Central memory CD8-positive, alpha-beta T cell (primary cell): Measurements from ENCODE around the gene RFC2.

Experiments used
- ATAC-seq: fragments of 150-1000 bp; cut with Tn5 transposase; replicated peaks from 2 replicates; pipeline ENCODE4 v1.10.0; 2022; ENCODE audit warnings: mild to moderate bottlenecking, moderate FRiP score, moderate number of reproducible peaks; ENCODE audit not compliant: poor library complexity, severe bottlenecking; ENCODE audit errors: extremely low read depth
- DNase-seq, 2 donors: peaks; one replicate each; pipeline ENCODE4 v3.0.0; 2021; ENCODE audit warnings: low spot score in 2 of 2
- H3K27ac Mint-ChIP-seq: one replicate; pipeline ENCODE4 v1.8.0; 2022; ENCODE audit warnings: low read depth, mild to moderate bottlenecking, moderate library complexity, mixed read lengths
- H3K27me3 Mint-ChIP-seq: one replicate; pipeline ENCODE4 v1.8.0; 2022; ENCODE audit warnings: mixed read lengths
- H3K36me3 Mint-ChIP-seq: one replicate; pipeline ENCODE4 v1.8.0; 2022; ENCODE audit warnings: mild to moderate bottlenecking, moderate library complexity, mixed read lengths; ENCODE audit not compliant: insufficient read depth
- H3K4me1 Mint-ChIP-seq: one replicate; pipeline ENCODE4 v1.8.0; 2022; ENCODE audit warnings: mixed read lengths
- H3K4me3 Mint-ChIP-seq: one replicate; pipeline ENCODE4 v1.8.0; 2022; ENCODE audit warnings: mild to moderate bottlenecking, moderate library complexity, mixed read lengths
- H3K9me3 Mint-ChIP-seq: one replicate; pipeline ENCODE4 v1.8.0; 2022; ENCODE audit warnings: mixed read lengths

Gene RFC2

DNA sequence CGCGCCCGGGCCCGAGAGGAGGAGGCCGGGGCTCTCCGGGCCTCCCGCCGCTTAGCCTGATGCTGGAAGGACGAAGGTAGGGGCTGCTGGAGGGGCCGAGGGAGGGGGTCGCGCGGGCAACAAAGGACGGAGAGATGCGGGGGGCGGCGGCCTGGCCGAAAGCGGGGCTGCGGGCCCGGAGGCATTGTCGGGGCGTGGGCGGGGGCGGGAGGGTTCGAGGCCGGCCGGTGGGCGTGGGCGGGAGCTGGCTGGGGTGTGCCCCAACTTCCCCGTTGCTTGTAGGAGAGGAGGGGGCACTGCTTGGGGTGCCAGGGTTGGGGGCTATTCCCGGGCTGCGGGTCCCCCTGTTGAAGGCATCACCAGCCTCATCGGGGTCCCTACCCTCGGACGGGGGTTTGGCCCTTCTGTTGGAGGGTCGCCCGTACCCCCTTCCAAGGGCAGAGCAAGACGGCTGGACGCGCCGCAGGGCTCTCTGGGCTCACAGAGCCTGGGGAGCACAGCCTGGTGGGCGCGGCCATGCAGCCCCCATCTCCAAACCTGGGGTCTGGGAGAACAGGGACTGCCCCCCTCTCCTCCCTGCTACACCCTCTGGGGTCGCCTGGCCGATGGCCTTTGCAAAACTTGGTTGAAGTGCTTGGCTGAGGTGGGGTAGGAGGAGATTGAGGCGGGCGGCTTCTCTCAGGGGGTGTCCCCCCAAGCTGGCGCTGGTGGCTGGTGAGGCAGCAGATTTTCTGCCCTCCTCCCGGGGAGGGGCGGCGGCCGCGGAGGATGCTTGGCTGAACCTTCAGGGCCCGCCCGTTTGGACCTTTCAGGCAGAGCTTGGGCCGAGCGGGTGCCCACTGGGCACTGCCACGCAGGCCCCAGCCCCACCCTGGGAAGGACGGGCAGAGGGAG, 35.7 kb upstream of the RFC2 start:
- H3K9me3 Mint-ChIP-seq: no peaks in the 10 kb centered on the region
- DNase-seq: peak; percentile 26 to 35
- no peaks in the 10 kb centered on the region for H3K36me3 Mint-ChIP-seq
- peak; percentile 49 for ATAC-seq
- H3K4me1 Mint-ChIP-seq: peaks cover 30% of the 10 kb centered on the region
- no peaks in the 10 kb centered on the region for H3K27me3 Mint-ChIP-seq
- H3K27ac Mint-ChIP-seq: no peak overlapping the region
- peak overlapping the region; percentile 79 for H3K4me3 Mint-ChIP-seq

DNA sequence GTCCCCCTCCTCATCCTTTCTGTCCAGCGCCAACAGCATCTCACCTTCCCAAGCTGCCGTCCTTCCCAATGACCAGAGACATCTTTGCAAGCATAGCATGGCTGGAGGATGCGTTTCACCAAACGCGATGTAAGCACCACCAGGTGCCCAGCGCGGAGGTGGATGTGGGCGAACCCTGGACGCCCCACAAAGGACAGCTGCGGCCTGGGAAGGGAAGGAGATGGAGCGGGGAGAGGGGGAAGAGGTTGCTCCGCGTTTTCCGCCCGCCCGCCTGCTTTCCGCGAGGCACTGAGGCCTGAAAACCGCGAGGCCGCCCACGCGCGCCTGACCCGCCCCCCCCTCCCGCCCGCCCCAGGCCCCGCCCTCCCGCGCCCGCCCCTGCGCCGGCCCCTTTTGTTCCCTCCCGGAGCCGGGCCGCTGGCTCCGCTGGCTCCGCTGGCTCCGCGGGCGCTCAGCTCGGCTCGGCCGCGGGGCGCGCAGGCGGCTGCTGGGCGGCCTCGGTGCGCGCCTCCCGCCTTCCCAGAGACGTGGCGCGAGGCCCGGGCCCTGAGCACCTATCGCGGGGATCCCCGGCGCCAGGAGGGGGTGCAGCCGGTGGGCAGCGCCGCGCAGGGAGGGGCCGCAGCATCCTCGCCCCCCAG, 34.9 kb upstream of the RFC2 start, which contains the start of gene CLIP2:
TSS of gene CLIP2 (plus strand) at position 390 of the 641 bp plus-strand sequence. CDS start 28,140 bp downstream, outside the sequence.
- DNase-seq (peak; percentile 37 to 45), ATAC-seq (peak; percentile 73)
- H3K4me3 Mint-ChIP-seq: peak within 1 kb of the TSS; percentile 79
- no peaks in the 10 kb centered on the region for H3K27me3 Mint-ChIP-seq
- H3K4me1 Mint-ChIP-seq: peaks cover 30% of the 10 kb centered on the region
- H3K36me3 Mint-ChIP-seq: no peaks in the 10 kb centered on the region
- no peaks in the 10 kb centered on the region for H3K9me3 Mint-ChIP-seq
- H3K27ac Mint-ChIP-seq: peak within 1 kb of the TSS; percentile 67

DNA sequence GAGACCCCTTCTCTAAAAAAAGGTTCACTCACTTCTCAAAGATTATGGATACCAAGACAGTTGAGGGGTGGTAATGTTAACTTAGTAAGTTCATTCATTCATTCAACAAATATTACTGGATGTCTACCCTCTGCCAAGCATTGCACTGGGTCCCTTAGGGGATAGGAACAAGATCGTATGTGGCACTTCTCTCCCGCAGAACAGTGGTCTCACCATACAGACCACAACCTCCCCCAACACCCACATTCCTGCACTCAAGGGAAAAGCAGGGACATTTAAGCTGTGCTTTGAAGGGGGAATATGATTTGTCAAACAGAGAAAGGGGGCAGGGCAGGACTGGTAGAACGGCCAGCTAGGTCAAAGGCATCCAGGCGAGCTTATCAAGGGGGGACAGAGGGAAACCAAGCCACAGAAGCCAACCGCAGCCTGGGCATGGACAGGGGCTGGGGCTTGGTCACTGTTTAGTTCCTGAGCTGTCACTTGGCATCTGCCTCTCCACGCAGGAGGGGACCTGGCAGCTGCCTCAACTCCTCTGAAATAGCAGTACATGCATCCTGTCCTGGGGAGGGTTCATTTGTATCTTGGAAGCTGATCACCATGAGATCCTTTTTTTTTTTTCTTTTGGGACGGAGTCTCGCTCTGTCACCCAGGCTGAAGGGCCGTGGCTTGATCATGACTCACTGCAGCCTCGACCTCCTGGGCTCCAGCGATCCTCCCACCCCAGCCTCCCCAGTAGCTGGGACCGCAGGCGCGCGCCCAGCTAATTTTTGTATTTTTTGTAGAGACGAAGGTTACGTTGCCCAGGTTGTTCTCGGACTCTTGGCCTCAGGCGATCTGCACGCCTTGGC, 34.1 kb upstream of the RFC2 start:
- Mint-ChIP-seq H3K4me1 (peaks cover 27% of the 10 kb centered on the region), H3K27ac (peak overlapping the region; percentile 67), H3K9me3 (no peaks in the 10 kb centered on the region), H3K27me3 (peaks cover 8% of the 10 kb centered on the region), H3K36me3 (no peaks in the 10 kb centered on the region), H3K4me3 (peak overlapping the region; percentile 79)
- DNase-seq: no peak
- no peak for ATAC-seq

DNA sequence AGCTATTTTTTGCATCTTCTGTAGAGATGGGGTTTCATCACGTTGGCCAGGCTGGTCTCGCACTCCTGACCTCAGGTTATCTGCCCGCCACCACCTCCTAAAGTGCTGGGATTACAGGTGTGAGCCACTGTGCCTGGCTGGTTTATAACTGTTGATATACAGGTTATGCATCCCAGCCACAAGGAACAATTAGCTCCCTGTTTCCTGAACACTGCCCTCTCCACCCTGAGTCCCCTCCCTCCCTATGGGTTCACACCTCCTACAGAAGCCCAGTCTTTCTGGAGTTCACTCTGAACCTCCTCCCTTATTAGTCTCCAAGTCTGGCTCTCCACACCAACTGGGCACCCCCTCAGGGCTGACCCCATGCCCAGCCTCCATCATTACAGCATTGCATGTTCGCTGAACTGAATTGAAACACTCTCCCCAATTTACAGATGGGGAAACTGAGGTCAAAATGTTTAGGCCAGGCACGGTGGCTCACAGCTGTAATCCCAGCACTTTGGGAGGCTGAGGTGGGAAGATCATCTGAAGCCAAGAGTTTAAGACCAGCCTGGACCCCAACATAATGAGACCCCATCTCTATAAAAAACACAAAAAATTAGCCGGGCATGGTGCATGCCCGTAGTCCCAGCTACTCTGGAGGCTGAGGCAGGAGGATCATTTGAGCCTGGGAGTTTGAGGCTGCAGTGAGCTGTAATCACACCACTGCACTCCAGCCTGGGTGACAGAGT, 33.3 kb upstream of the RFC2 start:
- H3K27ac Mint-ChIP-seq: no peak overlapping the region
- H3K27me3 Mint-ChIP-seq: peaks cover 12% of the 10 kb centered on the region
- H3K4me1 Mint-ChIP-seq: peaks cover 21% of the 10 kb centered on the region
- H3K9me3 Mint-ChIP-seq: no peaks in the 10 kb centered on the region
- peak overlapping the region; percentile 79 for H3K4me3 Mint-ChIP-seq
- H3K36me3 Mint-ChIP-seq: no peaks in the 10 kb centered on the region
- DNase-seq (no peak), ATAC-seq (no peak)

DNA sequence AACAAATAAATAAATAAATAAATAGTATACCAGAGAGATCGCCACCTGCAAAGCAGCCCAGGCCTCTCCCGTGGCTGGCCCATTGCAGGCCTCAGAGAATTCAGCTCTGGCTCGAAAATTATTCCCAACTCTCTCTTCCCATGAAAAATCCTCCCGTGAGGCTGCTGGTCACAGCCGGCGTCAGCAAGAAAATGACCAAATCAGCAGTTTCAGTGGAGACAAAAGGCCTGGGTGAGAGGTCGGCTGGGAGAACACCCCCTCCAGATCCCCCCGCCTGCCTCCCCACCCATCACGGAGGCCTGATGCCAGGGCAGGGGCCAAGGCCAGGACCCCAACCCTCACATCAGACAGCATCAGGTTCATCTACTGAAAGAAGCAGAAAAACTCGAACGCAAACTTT, 31.9 kb upstream of the RFC2 start:
- DNase-seq (no peak), ATAC-seq (no peak)
- peaks cover 12% of the 10 kb centered on the region for H3K27me3 Mint-ChIP-seq
- no peaks in the 10 kb centered on the region for H3K9me3 Mint-ChIP-seq
- H3K4me3 Mint-ChIP-seq: no peak overlapping the region
- H3K4me1 Mint-ChIP-seq: peaks cover 21% of the 10 kb centered on the region
- H3K27ac Mint-ChIP-seq: no peak overlapping the region
- no peaks in the 10 kb centered on the region for H3K36me3 Mint-ChIP-seq

DNA sequence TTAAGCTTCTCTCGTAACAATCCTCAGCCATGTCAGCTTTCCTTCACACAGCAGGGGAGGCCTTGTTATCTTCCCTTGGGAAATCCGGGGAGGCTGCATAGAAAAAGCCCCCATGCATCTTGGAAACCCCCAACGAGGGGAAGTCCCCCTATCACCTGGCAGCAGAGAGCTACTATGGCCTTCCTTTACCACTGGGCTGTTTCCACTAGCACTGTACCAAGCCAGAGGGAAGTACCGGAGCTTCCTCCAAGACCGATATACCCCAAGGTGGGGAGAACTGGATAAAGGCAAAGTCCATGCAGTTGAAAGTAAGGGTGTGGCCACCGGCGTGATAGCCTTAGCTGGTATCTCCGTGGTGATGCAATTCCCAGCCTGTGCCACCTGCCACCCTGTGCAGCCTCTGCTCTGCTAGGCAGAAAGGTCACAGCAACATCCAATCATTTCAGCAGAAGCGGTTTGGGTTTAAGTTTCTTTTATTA, 30.6 kb upstream of the RFC2 start:
- H3K4me3 Mint-ChIP-seq: no peak overlapping the region
- no peaks in the 10 kb centered on the region for H3K36me3 Mint-ChIP-seq
- no peak for DNase-seq
- H3K4me1 Mint-ChIP-seq: peaks cover 14% of the 10 kb centered on the region
- ATAC-seq: no peak
- H3K9me3 Mint-ChIP-seq: no peaks in the 10 kb centered on the region
- H3K27ac Mint-ChIP-seq: no peak overlapping the region
- H3K27me3 Mint-ChIP-seq: peaks cover 12% of the 10 kb centered on the region

DNA sequence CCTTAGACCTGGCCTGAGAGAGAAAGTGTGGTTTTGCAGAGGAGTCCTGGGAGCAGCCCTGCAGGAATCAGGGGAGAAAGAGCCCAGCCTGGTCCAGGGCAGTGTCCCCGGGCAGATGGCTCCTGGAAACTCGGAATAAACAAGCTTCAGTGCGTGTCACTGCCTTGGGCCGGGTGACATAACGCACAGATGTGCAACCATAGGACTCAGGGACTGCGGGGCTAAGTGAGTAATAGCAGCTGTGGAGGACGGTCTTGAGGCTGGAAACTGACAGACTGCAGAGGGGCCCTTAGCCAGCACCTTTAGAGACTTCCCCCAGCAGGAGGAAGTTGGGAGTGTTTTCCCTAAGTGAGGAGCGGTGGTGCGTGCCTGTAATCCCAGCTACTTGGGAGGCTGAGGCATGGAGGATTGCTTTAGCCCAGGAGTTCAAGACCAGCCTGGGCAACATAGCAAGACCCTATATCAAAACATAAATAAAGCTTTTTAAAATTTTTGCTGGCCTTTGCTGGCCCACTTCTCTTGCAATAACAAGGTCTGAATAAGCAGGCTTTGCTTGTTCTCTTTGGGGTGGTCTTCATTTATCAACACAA, 29.8 kb upstream of the RFC2 start:
- Mint-ChIP-seq H3K9me3 (no peaks in the 10 kb centered on the region), H3K27ac (no peak overlapping the region), H3K4me1 (peaks cover 11% of the 10 kb centered on the region), H3K4me3 (no peak overlapping the region), H3K27me3 (peaks cover 12% of the 10 kb centered on the region), H3K36me3 (no peaks in the 10 kb centered on the region)
- no peak for DNase-seq
- no peak for ATAC-seq

DNA sequence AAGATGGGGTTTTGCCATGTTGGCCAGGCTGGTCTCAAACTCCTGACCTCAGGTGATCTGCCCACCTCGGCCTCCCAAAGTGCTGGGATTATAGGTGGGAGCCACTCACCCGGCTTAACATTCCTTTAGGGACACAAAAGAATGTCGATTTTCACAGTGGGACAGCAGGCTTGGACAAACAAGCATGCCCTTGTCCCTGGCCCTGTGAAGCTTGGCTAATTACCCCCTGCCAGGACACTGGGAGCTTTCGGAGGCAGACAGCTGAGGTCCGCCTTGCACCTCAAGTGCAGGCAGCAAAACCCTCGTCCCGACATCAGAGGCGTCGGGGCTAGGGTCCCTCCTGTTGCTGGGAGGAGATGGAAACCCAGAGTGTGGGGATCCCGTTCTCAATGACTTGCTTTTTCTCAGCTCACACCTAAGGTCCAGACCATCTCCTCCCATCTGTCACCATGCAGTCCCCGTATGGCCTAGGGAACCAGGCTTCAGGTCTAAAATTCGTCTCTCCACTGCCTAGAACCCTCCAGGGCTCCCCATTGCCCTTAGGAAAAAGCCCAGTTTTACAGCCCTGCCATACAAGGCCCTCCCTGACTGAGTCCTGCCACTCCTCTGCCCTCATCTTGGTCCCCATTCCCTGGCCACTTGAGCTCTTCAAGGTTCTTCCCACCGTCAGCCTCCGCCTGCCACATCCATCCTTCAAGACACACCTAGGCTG, 28.7 kb upstream of the RFC2 start:
- Mint-ChIP-seq H3K4me3 (no peak overlapping the region), H3K27me3 (peaks cover 12% of the 10 kb centered on the region), H3K4me1 (peaks cover under 1% of the 10 kb centered on the region), H3K9me3 (no peaks in the 10 kb centered on the region), H3K36me3 (no peaks in the 10 kb centered on the region), H3K27ac (no peak overlapping the region)
- no peak for ATAC-seq
- DNase-seq: no peak

DNA sequence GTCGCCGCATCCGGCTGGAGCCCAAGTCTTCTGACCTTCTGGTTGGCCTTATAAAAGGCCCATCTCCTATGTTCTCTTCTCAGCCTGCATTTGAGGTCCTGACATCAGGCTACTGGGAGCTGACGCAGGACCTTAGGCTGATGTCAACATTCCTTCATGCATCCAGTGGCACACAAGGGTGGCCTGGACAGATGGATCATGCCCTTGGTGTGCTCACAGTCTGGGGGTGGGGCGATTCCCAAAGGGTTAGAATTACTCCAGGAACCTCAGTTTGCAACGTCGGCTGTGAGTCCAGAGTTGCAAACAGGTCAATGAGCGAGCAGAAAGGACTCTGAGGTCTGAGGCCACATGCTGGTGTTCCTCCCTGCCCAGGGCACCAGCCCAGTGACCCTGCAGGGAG, 26.8 kb upstream of the RFC2 start:
- no peaks in the 10 kb centered on the region for H3K4me1 Mint-ChIP-seq
- no peak overlapping the region for H3K27ac Mint-ChIP-seq
- DNase-seq (no peak), ATAC-seq (no peak)
- H3K27me3 Mint-ChIP-seq: peaks cover 12% of the 10 kb centered on the region
- no peaks in the 10 kb centered on the region for H3K36me3 Mint-ChIP-seq
- no peaks in the 10 kb centered on the region for H3K9me3 Mint-ChIP-seq
- no peak overlapping the region for H3K4me3 Mint-ChIP-seq

DNA sequence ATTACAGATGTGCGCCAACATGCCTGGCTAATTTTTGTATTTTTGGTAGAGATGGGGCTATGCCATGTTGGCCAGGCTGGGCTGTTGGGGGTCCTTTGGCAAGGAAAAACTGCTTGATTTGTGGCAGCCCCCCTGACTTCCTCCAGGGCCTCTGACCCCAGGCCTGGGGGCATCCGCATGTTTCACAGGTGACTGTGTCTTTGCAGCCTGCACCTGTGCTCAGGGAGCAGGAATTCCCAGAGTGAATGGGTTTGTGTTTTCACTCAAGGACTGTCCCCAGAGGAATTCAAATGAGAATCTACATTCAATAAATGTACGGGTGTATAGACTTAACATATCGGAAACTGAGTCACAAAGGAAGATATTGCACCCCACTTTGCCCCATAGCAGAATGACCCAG, 23.4 kb upstream of the RFC2 start:
- no peaks in the 10 kb centered on the region for H3K36me3 Mint-ChIP-seq
- no peak overlapping the region for H3K4me3 Mint-ChIP-seq
- H3K27me3 Mint-ChIP-seq: peaks cover 3% of the 10 kb centered on the region
- no peaks in the 10 kb centered on the region for H3K9me3 Mint-ChIP-seq
- ATAC-seq: no peak
- no peak overlapping the region for H3K27ac Mint-ChIP-seq
- DNase-seq: no peak
- H3K4me1 Mint-ChIP-seq: no peaks in the 10 kb centered on the region

DNA sequence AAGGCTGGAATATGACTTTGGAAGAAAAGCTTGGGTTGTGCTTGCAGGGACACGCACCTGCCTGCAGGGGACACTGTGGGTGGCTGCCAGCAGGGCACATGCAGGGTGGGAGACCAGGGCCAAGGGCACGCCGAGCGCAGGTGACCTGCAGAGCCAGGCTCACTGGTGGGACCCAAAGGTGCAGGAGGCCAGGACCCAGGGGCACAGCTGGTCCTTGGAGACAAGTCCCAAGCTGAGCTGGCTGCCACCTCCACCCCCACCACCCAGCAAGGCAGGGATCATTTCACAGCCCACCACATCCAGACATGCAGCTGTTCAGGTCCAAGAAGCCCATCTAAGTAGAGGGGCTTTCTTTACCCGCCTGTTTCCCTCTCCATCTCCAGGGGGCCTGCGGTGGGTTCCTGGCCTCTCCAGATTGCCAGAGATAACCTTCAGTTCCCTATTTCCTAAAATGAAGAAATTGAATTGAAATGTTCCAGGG, 21.2 kb upstream of the RFC2 start:
- no peak for DNase-seq
- no peak overlapping the region for H3K27ac Mint-ChIP-seq
- no peak for ATAC-seq
- peaks cover 14% of the 10 kb centered on the region for H3K27me3 Mint-ChIP-seq
- no peaks in the 10 kb centered on the region for H3K9me3 Mint-ChIP-seq
- H3K36me3 Mint-ChIP-seq: no peaks in the 10 kb centered on the region
- H3K4me3 Mint-ChIP-seq: no peak overlapping the region
- no peaks in the 10 kb centered on the region for H3K4me1 Mint-ChIP-seq
